Cortex of kidney (tissue), 1 donor: ENCODE data around the gene CHD2.
"Not testable (repeated sequence)": the region's sequence is repeated elsewhere in the genome, so short reads cannot be mapped to it uniquely, and the experiment has no call there.

Source experiments
- DNase-seq: peaks from one replicate; lab custom pipeline; 2025; lab: John Stamatoyannopoulos, UW

The CHD2 gene

DNA sequence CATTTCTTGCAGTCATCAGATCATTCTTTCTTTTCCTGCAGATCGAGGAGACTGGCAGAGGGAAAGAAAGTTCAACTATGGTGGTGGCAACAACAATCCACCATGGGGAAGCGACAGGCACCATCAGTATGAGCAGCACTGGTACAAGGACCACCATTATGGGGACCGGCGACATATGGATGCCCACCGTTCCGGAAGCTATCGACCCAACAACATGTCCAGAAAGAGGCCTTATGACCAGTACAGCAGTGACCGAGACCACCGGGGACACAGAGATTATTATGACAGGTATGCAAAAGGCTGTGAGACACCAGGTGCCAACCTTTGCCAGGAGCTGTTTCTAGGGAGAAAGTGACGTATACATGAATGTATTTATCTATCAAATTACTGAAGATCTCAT lies 119.8 kb downstream of the CHD2 start:
- no peak for DNase-seq

DNA sequence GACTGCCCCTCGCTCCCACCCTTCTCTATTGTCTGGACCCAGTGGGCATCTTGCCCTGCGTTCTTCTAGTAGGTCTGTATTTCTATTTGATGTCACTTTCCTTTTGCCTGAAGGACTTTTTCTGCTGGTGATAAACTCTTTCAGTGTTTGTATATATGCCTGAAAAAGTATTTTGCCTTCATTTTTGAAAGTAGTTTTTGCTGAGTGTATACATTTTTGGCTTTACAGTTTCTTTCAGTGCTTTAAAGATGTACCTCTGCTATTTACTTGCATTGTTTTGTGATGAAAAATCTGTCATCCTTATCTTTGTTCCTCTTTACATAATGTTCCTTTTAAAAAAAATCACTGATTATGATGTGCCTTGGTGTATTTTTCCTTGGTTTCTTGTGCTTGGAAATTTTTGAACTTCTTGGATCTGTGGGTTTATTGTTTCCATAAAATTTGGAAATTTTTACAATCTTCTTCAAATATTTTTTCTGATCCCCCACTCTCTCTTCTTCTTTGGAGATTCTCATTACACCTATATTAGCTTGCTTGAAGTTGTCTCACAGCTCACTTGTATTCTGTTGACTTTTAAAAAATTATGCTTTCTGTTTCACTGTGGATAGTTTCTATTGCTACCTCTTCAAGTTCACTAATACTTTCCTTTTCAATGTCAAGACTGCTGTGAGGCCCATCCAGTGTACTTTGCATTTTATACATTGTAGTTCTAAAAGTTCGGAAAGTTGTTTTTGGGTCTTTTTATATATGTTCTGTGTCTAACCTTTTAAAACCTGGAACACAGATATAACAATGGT lies 121.0 kb downstream of the CHD2 start:
- no peak for DNase-seq

DNA sequence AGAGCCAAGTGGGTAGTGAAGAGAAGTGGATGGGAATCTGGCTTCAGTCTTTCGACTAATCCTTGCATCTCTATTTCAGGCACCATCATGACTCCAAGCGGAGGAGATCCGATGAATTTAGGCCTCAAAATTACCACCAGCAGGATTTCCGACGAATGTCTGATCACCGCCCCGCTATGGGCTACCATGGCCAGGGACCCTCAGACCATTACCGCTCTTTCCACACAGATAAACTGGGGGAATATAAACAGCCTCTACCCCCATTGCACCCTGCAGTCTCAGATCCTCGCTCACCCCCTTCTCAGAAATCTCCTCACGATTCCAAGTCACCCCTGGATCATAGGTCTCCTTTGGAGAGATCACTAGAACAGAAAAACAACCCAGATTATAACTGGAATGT lies 124.2 kb downstream of the CHD2 start:
- DNase-seq: no peak

DNA sequence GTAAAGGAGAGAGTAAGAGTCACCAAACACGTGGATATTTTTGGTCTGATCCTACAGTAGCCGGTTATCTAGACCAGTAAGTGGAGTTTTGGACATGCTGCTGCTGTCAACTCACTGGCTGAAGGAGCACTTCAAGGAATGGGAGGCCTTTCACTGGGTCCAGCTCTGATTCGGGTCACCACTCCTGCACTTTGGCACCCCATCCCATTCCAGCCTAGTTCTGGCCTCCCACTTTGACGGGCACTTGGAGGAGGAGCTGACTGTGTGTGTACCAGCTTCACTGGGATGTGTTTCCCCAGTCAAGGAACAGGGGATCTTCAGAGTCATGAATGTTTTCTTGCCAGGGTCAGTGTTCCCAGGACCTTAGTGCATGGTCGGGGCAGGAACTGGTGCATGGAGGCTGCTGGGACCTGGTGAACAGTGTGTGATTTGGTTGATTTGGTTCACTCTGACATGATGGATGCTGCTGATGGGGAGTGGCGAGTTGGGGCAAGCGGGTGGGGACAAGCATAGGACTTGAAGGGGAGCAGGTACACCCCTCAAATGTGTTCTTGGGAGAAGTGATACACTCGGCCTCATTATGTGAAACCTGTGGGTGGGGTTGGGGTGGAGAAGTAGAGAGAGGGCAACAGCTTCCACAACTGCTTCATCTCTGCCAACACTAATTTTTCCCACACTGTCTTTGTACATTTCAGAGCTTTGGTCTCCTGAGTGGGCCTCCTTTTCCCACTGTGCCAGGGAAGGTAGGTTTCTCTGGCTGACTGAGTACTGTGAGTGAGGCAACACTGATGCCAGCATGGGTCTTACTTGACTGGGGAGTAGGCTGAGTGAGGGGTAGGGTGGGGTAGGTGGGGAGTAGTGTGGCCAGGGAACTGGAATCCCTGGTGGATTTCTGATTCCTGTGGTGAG lies 124.8 kb downstream of the CHD2 start:
- no peak for DNase-seq

DNA sequence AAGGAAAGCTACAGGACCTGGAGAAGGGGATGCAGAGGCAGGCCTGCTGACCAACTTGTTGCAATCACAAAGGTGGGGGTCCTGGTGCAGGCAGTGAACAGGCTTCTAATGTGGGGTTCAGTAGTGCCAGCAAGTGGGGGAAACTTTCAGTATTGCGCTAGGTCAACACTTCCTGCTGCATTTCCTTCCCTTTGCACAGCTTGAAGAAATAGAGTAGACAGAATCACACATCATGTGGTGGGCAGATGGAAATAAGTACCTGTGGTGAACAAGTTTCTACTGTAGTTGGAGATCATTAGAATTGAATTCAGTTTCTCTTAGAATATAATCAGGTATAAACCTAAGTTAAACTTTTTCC lies 125.5 kb downstream of the CHD2 start:
- DNase-seq: no peak

DNA sequence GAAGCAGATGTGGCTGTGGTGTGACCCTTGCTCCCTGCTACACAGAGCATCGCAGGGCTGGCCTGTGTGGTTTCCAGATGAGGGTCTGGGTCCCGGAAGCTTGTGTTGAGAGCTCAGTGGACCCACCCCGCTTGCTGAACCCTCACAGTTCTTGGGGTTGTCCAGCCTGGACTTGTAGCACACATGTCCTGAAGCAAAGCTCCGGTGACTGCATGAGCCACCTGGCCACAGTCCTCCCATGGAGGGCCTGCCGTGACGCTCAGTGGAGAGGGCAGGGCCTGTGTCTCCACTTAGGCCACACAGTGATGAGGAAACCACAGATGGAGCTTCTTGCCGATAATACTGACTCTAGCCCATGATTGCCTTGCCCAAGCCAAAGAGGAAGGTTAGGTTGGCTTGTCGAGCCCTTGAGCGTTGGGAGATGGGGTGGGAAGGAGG lies 126.3 kb downstream of the CHD2 start:
- DNase-seq: no peak

DNA sequence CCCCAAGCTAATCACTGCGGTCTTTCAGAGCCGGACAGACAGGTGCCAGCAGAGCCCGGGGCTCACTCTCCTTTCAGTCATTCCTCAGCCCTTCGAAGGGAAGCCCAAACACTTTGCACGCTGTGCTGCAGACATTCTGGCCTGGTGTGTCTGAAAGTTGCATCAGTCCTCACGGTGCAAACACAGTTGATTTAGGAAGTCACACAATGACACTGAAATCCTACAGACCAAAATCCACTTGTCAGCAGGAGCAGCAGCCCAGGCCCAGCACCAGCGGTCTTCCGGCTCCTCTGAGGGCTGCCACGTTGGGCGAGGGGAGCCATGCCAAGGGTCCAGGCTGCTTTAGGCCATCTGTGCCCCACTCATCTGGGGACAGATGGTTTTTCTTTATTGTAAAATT lies 127.3 kb downstream of the CHD2 start:
- DNase-seq: no peak

DNA sequence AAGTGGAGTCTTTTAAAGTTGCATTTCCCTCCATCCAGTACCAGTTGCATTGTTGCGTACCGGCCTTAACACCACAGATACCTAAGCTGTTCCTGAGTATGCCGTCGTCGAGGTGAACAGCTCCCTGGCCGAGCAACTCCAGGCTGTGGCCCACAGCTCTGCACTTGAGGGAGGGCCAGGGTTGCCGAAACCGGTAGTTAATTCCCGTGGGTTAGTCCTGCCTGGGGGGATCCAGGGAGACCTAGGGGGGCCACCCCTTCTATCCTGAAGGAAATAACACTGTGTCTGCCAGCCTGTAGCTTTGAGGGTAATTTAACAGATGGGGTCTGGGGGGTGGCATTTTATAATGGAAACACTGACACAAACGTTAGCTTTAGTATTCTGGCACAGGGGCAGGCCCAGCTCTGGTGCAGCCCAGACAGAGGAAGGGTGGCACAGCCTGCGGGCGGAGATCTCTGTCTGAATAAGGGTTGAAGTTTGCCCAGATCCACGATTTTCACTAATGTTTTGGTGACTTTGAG lies 128.0 kb downstream of the CHD2 start:
- DNase-seq: no peak

DNA sequence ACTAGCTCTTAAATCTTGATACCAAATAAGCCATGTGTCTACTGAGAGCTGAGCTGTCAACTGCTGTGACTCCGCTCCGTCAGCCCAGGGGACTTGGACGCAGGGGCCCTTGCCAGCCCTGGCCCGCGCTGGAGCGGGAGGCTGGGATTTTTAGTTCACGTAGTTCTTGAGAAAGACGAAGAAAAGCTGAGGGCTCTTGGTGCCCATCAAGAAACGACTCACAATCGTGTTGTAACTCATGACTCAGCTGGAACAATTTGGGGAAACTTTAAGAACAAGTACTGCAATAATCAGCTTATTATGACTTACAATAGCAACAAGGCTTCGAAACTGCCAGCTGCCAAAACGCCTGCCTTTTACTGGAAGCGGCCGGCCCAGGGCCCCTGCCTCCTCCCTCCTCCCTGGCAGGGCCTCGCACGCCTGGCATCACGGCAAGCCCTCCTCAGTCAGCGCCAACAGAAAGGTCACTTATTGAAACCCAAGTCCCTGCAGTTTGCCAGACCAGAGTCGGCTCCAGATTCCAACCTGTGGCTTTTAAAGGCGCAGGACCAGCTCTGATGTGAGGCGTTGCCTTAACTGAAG lies 128.6 kb downstream of the CHD2 start:
- DNase-seq: no peak

DNA sequence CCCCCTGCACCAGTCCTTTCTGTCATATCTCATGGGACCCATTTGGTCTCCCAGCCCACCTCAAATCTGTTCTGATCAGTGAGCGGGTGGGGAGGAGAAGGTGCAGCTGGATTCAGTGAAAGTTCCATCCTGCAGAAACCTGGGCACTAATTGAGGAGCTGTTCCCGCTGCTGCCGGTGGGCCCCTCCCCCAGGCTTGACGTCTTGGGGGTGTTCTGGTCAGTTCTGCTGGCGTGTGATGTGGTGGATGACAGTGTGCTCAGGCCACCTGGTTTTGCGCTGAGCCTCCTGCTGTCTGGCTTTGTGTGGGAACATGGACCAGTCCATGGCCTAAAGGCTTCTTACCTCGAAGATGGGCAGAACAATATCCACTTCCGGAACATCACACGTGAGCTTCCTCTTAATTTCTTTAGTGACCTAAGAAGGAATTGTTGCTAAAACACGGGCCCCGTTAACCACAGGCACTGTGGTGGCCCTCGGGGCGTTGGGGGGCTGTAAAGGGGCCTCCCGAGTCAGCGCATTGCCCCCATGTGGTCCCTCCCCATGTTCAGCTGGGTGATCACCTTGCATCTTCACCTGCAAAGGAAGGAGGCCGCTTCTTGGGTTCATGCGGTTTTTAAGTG lies 129.2 kb downstream of the CHD2 start:
- DNase-seq: no peak

DNA sequence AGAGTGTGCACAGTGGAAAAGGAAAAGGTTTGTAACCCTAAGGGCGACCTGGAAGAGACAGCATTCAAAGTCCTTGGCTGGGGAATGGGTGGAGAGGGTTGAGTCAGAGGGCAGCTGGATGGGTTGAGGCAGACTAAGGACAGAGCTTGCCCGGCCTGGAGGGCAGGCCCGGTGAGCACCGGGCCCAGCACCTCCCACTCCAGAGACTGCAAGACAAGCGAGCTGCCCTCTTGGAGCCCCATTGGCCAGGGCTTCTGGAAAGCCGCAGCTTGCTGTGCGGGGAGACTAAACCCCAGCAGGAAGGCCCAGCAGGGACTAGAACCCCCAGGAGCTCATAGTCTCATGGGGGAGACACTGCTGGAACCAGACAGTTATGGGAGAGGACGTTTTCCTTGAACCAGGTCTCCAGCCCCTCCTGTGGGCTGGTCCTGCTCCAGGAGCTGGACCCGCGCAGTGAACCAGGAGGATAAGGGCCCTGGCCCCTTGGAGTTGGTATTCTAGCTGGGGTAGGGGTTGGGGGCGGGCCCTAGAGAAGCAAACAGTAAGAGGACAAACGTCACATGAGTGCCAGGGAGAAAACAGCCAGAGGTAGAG lies 129.8 kb downstream of the CHD2 start:
- no peak for DNase-seq

DNA sequence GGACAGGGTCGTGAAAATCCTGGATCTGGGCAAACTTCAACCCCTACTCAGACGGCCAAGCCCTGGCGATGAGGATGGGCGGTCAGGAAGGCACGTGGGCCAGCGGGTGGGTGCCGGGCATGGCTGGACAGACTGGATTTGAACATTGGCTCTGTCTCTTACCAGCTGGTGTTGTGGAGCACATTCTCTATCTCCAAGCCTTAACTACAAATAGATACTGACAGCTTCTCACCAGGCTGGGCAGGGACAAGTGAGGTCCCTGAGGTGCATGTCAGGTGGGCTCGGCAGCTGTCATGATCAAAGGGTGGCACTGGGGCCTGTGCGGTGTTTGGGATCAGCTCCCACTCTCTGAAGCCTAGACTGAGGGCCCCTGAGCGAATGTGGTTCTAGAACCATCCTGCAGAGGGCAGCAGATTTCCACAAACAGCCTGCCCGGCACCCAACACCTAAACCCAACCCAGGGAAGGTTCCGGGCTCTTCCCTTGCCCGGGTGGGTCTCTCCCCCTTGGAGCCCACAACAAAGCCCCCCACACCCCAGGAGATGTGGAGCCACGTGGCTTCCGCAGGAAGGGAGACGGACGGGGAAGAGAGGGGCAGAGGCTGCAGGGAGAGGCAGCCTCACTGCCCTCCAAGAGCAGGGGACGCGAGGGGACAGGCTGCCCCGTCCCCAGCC lies 130.4 kb downstream of the CHD2 start:
- no peak for DNase-seq

DNA sequence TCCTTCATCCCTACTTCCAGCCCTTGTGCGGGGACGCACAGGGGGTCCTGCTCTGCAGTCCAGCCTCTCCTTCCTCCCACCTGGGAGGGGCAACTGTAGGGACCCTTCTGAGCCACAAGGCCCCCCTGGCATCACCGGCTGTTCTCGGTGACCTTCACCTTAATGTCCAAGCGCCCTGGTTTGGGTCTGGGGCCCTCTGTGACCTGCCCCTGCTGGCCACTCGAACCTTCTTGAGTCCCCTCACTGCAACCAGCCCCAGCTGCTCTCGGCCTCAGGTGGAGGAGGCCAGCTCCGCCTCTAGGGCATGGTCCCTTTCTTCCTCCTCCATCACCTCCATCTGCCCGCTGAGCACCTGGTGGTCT lies 131.0 kb downstream of the CHD2 start:
- no peak for DNase-seq

DNA sequence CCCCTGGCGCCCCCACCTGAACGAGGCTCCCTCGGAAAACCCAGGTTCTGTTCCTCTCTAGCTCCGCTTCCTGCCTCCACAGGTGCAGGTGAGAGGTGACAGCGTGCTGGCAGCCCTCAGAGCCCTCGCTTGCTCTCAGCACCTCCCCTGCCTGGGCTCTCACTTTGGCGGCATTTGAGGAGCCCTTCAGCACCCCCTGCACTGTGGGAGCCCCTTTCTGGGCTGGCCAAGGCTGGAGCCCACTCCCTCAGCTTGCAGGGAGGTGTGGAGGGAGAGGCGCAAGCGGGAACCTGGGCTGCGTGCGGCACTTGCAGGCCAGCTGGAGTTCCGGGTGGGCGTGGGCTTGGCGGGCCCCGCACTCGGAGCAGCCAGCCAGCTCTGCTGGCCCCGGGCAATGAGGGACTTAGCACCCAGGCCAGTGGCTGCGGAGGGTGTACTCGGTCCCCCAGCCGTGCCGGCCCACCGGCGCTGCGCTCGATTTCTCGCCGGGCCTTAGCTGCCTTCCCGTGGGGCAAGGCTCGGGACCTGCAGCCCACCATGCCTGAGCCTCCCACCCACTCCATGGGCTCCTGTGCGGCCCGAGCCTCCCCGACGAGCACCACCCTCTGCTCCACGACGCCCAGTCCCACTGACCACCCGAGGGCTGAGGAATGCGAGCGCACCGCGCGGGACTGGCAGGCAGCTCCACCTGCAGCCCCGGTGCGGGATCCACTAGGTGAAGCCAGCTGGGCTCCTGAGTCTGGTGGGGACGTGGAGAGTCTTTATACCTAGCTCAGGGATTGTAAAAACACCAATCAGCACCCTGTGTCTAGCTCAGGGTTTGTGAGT lies 131.6 kb downstream of the CHD2 start:
- DNase-seq: not testable (repeated sequence)

DNA sequence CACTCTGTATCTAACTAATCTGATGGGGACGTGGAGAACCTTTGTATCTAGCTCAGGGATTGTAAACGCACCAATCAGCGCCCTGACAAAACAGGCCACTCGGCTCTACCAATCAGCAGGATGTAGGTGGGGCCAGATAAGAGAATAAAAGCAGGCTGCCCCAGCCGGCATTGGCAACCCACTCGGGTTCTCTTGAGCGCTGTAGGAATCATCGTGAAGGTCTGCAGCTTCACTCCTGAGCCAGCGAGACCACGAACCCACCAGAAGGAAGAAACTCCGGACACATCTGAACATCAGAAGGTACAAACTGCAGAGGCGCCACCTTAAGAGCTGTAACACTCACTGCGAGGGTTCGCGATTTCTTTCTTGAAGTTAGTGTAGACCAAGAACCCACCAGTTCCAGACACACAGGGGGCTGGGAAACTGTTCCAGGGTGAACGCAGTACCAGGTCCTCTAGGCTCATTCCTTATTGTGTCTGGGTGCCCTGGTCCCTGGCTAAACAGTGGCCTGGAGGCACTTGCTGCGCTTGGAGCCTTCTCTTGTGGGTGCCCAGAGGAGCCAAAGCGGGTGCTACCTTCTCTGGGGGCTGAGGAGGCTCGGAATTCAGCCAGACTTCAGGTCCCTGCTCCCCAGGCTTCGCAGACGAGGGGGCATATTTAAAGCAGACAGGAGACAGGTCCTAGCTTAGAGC lies 132.5 kb downstream of the CHD2 start:
- DNase-seq: not testable (repeated sequence)

DNA sequence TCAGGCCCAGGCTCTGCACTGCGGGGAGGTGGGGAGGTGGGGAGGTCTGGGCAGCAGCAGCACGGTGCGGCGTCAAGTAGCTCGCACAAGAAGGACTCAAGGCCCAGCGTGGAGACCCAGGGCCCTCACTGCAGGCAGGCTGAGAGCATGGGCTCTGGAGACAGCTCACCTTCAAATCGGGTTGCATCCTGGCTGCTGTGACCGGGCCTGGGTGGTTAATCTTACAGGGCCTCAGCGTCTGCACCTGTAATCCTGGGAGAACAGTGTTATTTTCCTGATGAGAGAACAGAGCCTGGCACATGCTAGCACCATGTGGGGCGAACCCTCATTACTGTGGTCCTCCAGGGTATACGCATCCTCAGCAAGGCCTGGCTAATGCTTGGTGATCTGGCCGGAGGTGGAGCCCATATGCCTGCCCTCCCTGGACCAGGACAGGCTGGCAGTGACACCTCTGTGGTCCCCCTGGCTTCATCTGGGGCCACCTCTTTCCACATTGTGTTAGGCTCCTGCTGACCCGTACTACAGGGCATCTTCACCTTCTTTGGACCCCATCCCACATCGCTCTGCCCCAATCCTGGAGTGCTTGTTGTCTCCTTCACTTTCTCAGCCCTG lies 133.4 kb downstream of the CHD2 start:
- DNase-seq: no peak

DNA sequence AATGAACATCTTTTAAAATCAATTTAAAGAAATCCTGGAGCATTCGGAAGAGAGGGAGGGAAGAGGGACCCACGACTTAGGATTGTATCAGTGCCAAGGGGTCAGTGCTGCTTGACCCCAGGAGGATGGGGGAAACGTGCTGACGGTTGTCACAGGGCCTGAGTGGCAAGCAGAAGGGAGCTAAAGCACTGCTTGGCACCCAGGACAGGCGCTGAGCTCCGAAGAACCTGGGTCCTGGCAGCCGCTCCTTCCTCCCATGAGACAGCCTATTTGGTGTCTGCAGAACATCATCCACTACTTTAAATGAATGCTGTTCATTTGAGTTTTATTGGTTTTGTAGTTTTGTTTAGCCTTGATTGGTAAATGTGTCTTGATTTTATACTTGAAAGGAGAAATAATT lies 134.4 kb downstream of the CHD2 start:
- DNase-seq: no peak

DNA sequence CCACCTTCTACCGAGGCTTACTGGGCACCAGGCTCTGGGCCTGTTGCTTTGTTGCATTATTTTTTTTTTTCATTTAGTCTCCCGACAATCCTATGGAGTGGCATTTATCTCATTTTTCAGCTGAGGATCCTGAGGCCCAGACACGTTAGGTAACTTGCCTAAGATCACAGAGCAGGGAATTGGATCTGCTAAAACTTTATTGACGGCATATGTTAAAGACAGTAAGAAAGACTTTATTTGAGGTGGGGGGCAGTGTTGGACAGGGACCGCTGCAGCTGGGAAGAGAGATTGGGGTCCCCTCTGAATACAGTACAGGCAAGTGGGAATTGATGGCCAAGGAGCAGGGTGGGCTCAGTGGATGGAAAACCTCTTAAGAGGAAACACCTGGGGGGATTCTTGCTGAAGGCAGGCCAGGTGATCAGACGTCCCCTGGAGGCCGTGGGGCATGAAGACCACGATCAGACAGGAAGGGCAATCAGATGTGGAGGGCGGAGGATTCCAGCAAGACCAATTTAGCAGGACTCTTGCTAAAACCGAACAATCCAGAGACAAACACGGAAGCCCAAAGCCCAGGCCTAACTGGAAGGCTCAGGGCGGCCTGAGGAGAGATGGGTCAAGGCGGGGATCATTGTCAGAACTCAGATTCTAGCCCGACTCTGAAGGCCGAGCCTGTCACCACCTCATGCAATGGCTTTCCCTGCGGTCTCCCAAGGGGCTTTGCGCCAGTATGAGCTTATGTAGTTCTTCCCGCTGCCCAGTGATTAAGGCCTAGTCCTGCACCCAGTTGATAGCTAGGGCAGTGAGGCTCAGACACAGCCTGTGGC lies 135.2 kb downstream of the CHD2 start:
- DNase-seq: no peak
